ENCODE data around the gene TLE3. TPM values are rescaled to one million over a fixed set of nuclear protein-coding genes. Genes with fewer than 3 reads are reported as not detected.

TLE3 gene
- total RNA-seq, 3 donors from 2014 or later, result 67.0 to 73.9 (median 73.4) TPM

DNA sequence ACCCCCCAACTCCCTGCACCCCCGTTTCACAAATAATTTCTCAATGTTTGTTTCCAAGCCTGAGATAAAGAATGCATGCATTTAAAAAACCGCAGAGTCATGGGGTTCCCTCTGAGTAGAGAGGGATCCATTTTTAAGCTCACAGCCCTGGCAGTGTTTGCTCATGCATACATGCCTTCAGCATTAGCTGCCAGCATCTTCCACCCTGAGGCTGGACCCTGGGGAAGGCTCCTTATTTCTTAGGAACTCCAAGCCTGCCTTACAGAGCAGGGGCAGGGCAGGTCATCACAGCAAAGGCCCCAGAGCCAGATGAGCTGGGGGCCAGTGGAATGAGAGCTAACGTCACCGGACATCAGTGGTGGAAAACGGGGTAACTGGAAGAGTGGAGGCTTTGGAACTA, 31.3 kb downstream of the TLE3 start:
- Histone ChIP-seq H3K9me3 (no peaks in the 10 kb centered on the region), H3K27ac (no peak overlapping the region), H3K4me1 (no peaks in the 10 kb centered on the region), H3K4me3 (no peak overlapping the region), H3K36me3 (peaks cover 5% of the 10 kb centered on the region), H3K27me3 (no peaks in the 10 kb centered on the region)
- intact Hi-C loops (cut with DNase I; ENCODE audit: low total_unique reads), result no loop called here
- TF ChIP-seq POLR2A (IDR thresholded peaks at IDR 0.05), result no peak
- TF ChIP-seq POLR2AphosphoS5 (IDR thresholded peaks at IDR 0.05), result no peak
- TF ChIP-seq, protein P1, sequence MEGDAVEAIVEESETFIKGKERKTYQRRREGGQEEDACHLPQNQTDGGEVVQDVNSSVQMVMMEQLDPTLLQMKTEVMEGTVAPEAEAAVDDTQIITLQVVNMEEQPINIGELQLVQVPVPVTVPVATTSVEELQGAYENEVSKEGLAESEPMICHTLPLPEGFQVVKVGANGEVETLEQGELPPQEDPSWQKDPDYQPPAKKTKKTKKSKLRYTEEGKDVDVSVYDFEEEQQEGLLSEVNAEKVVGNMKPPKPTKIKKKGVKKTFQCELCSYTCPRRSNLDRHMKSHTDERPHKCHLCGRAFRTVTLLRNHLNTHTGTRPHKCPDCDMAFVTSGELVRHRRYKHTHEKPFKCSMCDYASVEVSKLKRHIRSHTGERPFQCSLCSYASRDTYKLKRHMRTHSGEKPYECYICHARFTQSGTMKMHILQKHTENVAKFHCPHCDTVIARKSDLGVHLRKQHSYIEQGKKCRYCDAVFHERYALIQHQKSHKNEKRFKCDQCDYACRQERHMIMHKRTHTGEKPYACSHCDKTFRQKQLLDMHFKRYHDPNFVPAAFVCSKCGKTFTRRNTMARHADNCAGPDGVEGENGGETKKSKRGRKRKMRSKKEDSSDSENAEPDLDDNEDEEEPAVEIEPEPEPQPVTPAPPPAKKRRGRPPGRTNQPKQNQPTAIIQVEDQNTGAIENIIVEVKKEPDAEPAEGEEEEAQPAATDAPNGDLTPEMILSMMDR (IDR thresholded peaks at IDR 0.05), result no peak
- no peak for DNase-seq (ENCODE audit: low spot score in 2 of 2)

DNA sequence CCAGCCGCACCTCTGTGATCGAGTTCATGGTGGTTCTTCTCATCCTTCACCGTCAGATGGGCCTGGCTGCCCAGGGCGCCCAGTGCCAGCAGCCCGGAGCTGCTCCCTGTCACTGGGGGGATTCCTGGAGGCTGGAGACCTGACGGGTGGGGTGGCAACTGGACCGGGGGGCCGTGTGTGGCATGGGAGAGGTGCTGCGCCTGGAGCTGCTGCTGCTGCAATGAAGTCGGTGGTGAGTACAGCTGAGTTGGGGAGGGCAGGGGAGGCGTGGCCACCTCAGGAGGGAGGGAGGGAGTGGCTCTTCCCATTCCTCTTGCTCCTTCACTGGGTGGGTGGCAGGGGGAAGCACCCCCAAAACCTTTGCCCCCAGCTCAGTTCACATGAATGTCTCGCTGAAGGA, 31.7 kb downstream of the TLE3 start:
- Histone ChIP-seq H3K36me3 (peaks cover 5% of the 10 kb centered on the region), H3K4me1 (no peaks in the 10 kb centered on the region), H3K4me3 (no peak overlapping the region), H3K27me3 (no peaks in the 10 kb centered on the region), H3K9me3 (no peaks in the 10 kb centered on the region), H3K27ac (no peak overlapping the region)
- TF ChIP-seq, protein P1 (IDR thresholded peaks at IDR 0.05), result no peak
- TF ChIP-seq POLR2AphosphoS5 (IDR thresholded peaks at IDR 0.05), result no peak
- TF ChIP-seq POLR2A (IDR thresholded peaks at IDR 0.05), result no peak
- intact Hi-C loops (cut with DNase I; ENCODE audit: low total_unique reads), result no loop called here
- no peak for DNase-seq (ENCODE audit: low spot score in 2 of 2)

GRCh38 chr15:70065006-70065722, 32.6 kb downstream of the TLE3 start:
- peaks cover 5% of the 10 kb centered on the region for H3K36me3 ChIP-seq

DNA sequence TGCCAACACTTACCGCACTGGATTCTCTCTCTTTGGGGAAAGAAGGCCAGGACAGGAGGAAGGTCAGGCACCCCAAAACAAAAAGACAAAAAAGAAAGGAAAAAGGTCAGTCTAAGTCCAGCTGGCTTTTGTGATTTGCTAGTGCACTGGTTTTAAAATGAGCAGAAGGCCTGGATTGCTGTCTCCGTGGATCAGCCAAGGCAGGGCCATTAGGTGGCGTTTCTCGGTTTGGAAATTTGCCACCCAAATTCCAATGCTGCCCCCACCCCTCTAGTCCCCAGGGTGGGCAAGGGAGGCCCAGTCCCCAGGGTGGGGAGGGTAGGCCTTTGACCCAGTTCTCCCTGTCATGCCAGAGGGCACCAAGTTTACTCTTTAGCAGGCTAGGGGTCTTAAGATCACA, 33.3 kb downstream of the TLE3 start:
- no peaks in the 10 kb centered on the region for H3K4me1 ChIP-seq
- intact Hi-C loops (cut with DNase I; ENCODE audit: low total_unique reads), result no loop called here
- DNase-seq (ENCODE audit: low spot score in 2 of 2), result no peak
- no peaks in the 10 kb centered on the region for H3K9me3 ChIP-seq
- H3K27ac ChIP-seq, result no peak overlapping the region
- no peak overlapping the region for H3K4me3 ChIP-seq
- TF ChIP-seq, protein P1 (IDR thresholded peaks at IDR 0.05), result no peak
- no peak for TF ChIP-seq POLR2AphosphoS5 (IDR thresholded peaks at IDR 0.05)
- TF ChIP-seq POLR2A (IDR thresholded peaks at IDR 0.05), result no peak
- H3K36me3 ChIP-seq, result peaks cover 11% of the 10 kb centered on the region
- no peaks in the 10 kb centered on the region for H3K27me3 ChIP-seq

More at GRCh38 chr15:70065006-70065722, 32.6 kb downstream of the TLE3 start:
- TF ChIP-seq POLR2A (IDR thresholded peaks at IDR 0.05) (no peak), POLR2AphosphoS5 (IDR thresholded peaks at IDR 0.05) (no peak)
- TF ChIP-seq, protein P1 (IDR thresholded peaks at IDR 0.05), result no peak
- Histone ChIP-seq H3K27me3 (no peaks in the 10 kb centered on the region), H3K4me3 (no peak overlapping the region), H3K4me1 (no peaks in the 10 kb centered on the region), H3K27ac (no peak overlapping the region), H3K9me3 (no peaks in the 10 kb centered on the region)
- intact Hi-C loops (cut with DNase I; ENCODE audit: low total_unique reads), result no loop called here
- DNase-seq (ENCODE audit: low spot score in 2 of 2), result no peak

GRCh38 chr15:70063980-70064379, 33.7 kb downstream of the TLE3 start:
- TF ChIP-seq POLR2A (IDR thresholded peaks at IDR 0.05), result no peak
- TF ChIP-seq, protein P1 (IDR thresholded peaks at IDR 0.05), result no peak
- TF ChIP-seq POLR2AphosphoS5 (IDR thresholded peaks at IDR 0.05), result no peak

More at GRCh38 chr15:70063980-70064379, 33.7 kb downstream of the TLE3 start:
- no peaks in the 10 kb centered on the region for H3K27me3 ChIP-seq
- no peaks in the 10 kb centered on the region for H3K4me1 ChIP-seq
- intact Hi-C loops (cut with DNase I; ENCODE audit: low total_unique reads), result no loop called here
- no peak overlapping the region for H3K27ac ChIP-seq
- no peaks in the 10 kb centered on the region for H3K9me3 ChIP-seq
- peaks cover 9% of the 10 kb centered on the region for H3K36me3 ChIP-seq
- DNase-seq (ENCODE audit: low spot score in 2 of 2), result no peak
- no peak overlapping the region for H3K4me3 ChIP-seq
